HG02885 (cell line): ENCODE data around the gene LTA.

Experiments used
- ATAC-seq: cut with Tn5 transposase; IDR thresholded peaks from one replicate; pipeline ENCODE4 v1.9.1; 2021; ENCODE audit warnings: mild to moderate bottlenecking; ENCODE audit not compliant: unreplicated experiment, poor library complexity

LTA gene

DNA sequence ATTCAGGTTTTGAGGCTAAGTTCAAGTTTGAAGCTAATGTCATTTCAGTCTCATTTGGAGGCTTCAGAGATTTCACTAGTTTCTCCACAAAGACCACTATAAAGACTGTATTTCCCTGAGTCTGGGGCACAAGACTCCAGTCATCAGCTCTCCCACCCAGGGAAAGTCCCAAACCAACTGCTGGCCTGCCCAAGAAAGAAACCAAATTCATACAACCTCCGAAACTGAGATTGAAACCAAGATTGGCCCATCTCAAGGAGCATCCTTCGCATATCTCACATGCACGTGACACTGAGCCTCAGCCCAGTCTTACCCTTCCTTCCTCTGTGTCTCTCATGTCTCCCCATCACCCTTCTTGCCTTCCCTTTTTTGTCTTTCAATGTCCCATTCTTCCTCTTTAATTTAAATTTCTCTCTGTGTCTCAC, 3.5 kb upstream of the LTA start:
- peak; percentile 65 for ATAC-seq

DNA sequence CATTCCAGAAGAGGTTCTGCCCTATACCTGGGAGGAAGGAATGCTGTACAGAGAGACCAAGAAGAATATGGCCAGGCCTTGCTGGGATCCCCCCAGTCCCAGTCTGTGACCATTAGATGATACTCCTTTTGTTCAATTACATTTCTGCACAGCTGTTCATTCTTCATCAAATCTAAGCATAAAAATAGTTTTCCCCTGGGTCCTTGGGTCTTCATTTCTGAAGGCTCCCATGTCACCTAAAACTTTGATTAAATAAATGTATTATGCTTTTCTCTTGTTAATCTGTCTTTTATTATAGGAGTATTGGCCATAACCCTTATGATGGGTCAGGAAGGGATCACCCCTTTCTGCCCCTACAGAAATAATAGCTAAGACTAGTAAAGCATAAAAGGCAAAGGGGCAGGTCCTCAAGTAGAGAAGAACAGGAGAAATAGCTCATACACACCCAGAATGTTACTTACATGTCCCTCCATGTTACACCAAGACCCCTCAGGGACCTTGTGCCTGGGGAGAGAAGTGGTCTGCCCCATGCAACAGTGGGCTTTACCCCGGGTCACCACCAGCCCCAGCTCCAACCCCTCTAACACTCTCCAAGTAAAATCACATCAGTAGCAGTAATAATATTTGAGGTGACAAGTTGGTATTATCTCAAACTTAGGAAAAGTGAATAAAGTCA, 2.1 kb upstream of the LTA start:
- ATAC-seq: no peak

DNA sequence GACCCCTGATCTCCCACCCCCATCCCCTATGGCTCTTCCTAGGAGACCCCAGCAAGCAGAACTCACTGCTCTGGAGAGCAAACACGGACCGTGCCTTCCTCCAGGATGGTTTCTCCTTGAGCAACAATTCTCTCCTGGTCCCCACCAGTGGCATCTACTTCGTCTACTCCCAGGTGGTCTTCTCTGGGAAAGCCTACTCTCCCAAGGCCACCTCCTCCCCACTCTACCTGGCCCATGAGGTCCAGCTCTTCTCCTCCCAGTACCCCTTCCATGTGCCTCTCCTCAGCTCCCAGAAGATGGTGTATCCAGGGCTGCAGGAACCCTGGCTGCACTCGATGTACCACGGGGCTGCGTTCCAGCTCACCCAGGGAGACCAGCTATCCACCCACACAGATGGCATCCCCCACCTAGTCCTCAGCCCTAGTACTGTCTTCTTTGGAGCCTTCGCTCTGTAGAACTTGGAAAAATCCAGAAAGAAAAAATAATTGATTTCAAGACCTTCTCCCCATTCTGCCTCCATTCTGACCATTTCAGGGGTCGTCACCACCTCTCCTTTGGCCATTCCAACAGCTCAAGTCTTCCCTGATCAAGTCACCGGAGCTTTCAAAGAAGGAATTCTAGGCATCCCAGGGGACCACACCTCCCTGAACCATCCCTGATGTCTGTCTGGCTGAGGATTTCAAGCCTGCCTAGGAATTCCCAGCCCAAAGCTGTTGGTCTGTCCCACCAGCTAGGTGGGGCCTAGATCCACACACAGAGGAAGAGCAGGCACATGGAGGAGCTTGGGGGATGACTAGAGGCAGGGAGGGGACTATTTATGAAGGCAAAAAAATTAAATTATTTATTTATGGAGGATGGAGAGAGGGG, 1.4 kb downstream of the LTA start:
- no peak for ATAC-seq

DNA sequence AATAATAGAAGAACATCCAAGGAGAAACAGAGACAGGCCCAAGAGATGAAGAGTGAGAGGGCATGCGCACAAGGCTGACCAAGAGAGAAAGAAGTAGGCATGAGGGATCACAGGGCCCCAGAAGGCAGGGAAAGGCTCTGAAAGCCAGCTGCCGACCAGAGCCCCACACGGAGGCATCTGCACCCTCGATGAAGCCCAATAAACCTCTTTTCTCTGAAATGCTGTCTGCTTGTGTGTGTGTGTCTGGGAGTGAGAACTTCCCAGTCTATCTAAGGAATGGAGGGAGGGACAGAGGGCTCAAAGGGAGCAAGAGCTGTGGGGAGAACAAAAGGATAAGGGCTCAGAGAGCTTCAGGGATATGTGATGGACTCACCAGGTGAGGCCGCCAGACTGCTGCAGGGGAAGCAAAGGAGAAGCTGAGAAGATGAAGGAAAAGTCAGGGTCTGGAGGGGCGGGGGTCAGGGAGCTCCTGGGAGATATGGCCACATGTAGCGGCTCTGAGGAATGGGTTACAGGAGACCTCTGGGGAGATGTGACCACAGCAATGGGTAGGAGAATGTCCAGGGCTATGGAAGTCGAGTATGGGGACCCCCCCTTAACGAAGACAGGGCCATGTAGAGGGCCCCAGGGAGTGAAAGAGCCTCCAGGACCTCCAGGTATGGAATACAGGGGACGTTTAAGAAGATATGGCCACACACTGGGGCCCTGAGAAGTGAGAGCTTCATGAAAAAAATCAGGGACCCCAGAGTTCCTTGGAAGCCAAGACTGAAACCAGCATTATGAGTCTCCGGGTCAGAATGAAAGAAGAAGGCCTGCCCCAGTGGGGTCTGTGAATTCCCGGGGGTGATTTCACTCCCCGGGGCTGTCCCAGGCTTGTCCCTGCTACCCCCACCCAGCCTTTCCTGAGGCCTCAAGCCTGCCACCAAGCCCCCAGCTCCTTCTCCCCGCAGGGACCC, 2.3 kb downstream of the LTA start:
- no peak for ATAC-seq

DNA sequence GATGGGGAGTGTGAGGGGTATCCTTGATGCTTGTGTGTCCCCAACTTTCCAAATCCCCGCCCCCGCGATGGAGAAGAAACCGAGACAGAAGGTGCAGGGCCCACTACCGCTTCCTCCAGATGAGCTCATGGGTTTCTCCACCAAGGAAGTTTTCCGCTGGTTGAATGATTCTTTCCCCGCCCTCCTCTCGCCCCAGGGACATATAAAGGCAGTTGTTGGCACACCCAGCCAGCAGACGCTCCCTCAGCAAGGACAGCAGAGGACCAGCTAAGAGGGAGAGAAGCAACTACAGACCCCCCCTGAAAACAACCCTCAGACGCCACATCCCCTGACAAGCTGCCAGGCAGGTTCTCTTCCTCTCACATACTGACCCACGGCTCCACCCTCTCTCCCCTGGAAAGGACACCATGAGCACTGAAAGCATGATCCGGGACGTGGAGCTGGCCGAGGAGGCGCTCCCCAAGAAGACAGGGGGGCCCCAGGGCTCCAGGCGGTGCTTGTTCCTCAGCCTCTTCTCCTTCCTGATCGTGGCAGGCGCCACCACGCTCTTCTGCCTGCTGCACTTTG, 3.3 kb downstream of the LTA start, which contains the start of gene TNF:
Gene TNF, plus strand, starts transcription at position 231 of the 567 bp plus-strand sequence. Its CDS starts 177 bp downstream, at position 408.
- ATAC-seq: no peak

DNA sequence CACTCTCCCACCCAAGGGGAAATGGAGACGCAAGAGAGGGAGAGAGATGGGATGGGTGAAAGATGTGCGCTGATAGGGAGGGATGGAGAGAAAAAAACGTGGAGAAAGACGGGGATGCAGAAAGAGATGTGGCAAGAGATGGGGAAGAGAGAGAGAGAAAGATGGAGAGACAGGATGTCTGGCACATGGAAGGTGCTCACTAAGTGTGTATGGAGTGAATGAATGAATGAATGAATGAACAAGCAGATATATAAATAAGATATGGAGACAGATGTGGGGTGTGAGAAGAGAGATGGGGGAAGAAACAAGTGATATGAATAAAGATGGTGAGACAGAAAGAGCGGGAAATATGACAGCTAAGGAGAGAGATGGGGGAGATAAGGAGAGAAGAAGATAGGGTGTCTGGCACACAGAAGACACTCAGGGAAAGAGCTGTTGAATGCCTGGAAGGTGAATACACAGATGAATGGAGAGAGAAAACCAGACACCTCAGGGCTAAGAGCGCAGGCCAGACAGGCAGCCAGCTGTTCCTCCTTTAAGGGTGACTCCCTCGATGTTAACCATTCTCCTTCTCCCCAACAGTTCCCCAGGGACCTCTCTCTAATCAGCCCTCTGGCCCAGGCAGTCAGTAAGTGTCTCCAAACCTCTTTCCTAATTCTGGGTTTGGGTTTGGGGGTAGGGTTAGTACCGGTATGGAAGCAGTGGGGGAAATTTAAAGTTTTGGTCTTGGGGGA, 4.0 kb downstream of the LTA start:
- no peak for ATAC-seq

DNA sequence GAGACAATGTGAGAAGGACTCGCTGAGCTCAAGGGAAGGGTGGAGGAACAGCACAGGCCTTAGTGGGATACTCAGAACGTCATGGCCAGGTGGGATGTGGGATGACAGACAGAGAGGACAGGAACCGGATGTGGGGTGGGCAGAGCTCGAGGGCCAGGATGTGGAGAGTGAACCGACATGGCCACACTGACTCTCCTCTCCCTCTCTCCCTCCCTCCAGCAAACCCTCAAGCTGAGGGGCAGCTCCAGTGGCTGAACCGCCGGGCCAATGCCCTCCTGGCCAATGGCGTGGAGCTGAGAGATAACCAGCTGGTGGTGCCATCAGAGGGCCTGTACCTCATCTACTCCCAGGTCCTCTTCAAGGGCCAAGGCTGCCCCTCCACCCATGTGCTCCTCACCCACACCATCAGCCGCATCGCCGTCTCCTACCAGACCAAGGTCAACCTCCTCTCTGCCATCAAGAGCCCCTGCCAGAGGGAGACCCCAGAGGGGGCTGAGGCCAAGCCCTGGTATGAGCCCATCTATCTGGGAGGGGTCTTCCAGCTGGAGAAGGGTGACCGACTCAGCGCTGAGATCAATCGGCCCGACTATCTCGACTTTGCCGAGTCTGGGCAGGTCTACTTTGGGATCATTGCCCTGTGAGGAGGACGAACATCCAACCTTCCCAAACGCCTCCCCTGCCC, 4.9 kb downstream of the LTA start:
- no peak for ATAC-seq

DNA sequence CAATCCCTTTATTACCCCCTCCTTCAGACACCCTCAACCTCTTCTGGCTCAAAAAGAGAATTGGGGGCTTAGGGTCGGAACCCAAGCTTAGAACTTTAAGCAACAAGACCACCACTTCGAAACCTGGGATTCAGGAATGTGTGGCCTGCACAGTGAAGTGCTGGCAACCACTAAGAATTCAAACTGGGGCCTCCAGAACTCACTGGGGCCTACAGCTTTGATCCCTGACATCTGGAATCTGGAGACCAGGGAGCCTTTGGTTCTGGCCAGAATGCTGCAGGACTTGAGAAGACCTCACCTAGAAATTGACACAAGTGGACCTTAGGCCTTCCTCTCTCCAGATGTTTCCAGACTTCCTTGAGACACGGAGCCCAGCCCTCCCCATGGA, 5.5 kb downstream of the LTA start:
- ATAC-seq: no peak

DNA sequence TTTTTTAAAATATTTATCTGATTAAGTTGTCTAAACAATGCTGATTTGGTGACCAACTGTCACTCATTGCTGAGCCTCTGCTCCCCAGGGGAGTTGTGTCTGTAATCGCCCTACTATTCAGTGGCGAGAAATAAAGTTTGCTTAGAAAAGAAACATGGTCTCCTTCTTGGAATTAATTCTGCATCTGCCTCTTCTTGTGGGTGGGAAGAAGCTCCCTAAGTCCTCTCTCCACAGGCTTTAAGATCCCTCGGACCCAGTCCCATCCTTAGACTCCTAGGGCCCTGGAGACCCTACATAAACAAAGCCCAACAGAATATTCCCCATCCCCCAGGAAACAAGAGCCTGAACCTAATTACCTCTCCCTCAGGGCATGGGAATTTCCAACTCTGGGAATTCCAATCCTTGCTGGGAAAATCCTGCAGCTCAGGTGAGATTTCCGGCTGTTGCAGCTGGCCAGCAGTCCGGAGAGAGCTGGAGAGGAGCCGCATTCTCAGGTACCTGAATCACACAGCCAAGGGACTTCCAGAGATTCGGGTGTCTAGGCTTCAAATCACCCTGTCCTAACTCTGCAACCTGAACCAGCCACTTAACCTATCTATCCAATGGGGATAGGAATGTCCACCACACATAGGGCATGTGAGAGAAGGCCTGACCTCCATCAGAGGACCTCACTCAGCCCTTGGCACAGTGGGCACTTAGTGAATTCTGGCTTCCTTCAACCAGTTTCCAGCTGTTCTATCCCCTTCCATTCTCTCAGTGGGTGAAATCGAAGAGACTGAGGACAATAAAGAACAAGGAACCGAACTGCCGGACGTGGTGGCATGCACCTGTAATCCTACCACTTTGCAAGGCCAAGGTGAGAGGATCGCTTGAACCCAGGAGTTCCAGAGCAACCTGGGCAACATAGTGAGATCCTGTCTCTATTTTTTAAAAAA, 6.4 kb downstream of the LTA start:
- no peak for ATAC-seq

DNA sequence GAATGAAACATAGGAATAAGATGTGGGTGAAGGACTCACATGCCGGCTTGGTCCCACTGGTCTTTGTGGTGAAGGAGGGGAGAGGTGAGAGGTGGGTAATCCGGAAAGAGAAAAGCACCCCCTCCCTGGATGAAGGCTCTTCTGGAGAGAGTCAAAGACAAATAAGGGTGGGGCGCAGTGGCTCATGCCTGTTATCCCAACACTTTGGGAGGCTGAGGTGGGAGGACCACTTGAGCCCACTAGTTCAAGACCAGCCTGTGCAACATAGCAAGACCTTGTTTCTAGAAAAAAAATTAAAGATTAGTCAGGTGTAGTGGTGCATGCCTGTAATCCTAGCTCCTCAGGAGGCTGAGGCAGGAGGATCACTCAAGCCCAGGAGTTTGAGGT, 7.0 kb downstream of the LTA start:
- no peak for ATAC-seq

DNA sequence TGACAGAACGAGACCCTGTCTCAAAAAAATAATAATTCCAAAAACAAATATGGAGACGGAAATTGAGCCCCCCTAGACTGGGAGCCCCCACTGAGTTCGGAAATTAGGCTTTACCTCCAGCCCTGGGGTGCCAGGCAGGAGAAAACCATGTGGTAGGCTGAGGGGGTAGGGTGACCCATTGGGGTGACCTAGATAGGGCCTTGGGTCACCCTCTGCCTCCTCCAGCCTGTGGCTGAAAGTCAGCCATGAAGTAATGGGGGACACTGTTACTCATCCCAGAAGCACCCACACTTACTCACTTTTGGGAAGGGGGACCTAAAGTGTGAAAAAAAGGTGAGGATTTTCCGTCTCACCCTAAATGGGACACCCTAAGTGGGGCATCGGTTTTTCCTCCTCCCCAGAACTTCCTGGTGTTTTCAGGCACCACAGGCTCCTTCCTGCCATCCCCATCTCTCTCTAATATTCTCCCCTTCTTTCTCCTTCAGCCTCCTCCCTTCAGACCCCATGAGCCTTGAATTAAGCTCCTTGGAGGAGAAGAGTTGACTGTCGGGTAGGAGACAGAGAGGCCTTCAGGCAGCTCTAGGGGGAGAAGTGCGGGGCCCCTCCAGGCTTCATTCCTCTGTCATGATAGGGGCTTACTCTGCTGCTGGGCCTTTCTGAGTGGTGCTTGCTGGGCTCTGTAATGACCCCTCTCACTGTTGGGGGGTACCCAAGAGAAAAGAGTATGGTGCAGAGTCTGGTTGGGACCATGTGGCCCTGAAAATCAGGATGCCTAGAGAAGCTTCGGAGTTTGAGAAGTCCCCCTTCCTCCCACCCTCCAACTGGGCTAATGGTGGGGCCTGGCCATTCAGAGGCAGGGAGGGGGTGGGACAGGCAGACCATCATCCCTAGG, 7.7 kb downstream of the LTA start:
- ATAC-seq: no peak

DNA sequence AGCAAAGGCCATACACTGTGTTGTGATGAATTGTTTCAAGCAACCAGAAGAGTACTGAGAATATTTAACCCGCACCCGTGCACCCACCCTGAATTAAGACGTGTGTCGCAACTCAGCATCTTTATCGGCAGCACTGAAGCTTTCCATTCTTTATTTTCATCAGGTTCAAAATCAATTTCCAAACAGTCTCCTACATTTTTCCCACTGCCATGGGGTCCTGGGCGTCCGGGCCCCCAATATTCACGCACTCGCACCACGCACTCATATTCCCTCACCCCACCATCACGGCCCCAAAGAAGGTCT, 8.3 kb downstream of the LTA start:
- no peak for ATAC-seq

DNA sequence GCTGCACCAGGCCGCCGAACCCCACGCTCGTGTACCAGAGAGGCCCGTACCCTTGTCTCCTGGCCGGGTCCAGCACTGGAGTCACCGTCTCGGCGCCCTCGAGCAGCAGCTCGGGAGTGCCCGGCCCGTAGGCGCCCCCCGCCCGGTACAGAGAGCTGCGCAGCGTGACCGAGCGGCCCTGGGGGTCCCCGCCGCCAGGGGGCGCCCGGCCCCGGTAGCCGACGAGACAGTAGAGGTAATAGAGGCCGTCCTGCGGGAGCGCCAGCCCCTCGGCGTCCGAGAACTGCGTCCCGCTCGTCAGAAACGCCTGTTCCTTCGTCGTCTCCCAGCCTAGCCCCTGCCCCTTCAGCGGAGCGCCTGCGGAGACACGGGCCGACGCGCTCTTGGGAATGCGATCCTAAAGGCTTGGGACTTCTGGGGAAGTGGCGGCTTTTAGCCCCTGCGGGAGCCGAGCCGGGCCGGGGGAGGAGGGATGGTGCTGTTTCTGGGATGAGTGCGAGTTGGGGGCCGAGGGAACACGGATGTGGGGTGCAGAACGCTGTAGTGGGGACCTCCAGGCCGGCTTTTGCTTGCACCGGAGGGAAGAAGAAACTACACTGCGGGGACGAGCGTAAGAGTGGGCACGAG, 8.8 kb downstream of the LTA start:
- ATAC-seq: peak; percentile 75

DNA sequence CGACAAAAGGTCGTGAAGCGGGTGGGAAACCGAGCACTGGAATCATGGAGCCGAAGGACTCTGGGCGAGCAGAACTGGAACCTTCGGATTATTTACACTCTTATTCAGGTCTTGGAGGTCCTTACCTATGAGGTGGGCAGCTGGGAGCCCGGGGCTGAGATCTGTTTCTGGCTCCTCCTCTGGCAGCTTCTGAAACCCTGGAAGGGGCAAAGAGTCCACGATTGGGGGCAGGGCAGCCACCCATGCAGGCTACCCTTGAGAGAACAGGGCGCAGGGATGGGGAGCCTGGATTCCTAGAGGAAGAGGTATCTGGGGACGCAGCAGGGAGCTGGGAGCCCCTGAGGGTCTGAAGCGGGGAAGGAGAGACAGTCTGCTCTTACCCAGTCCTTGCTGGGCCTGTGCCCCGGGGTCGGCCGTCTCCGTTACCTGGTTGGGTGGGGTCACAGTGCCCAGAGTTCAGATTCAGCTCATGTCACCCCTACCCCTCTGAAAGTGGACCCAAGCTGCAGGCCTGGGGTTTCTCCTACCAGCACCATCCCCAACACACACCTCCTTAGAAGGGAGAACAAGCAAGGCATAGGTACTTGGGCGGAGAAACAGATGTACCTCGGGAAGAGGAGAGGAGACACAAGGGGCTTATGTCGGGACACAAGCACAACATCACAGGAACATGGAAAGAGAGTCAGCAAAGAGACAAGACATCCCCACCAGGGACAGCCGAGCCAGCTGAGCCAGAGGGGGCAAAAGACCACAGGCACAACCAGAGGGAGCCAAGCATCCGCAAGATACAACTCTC, 9.5 kb downstream of the LTA start:
- no peak for ATAC-seq

DNA sequence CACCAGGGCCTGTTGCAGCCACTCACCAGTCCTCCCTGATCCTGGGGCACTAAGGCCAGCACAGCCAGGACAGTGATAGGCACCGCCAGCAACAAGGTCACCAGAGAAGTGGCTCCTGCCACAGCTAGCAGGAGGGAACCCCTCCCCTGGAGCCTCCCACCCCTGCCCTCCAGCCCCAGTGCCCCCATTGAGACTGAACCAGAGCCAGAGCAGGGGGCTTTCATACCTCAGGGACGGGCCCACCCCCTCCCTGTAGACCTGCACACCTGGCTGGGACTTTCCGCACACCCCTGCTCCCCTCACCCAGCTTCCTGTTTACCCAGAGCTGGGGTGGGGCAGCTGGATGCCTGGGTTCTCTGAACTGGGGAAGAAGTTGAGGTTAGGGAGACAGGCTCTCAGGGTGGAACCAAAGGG, 10.1 kb downstream of the LTA start, which contains the start of gene LTB:
Gene LTB, minus strand, starts transcription at position 195 of the 414 bp plus-strand sequence. Its CDS starts 7 bp downstream, at position 188.
- no peak for ATAC-seq

DNA sequence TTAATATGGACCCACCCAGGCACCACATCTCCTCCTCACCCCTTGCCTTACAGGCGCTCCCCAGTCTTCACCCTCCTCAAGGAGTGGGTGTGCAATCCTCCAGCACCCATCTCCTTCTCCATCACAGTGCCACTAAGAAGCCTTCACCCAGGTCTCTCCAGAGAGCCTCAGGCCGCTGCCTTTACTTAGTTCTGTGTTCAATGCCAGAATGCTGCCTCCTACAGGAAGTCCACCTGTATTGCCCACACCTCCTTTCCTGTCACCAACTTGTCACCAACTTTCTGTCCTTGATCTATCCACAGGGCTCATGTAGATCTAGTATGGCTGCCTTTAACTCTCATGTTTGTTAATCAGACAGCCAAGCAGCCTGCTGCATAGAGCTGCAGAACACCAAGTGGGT, 13.4 kb downstream of the LTA start:
- ATAC-seq: no peak
